GM12878 (cell line): ENCODE results near the gene DLG2.

ENCODE experiments used
- CEBPZ ChIP-seq: fragments of 150-350 bp; IDR thresholded peaks from 2 replicates; pipeline ENCODE4 v1.6.1; 2016; ENCODE audit warnings: low read depth, low read length
- CTCF ChIP-seq, 3 experiments: IDR thresholded peaks in 2 of 3; conservative IDR thresholded peaks in 1 of 3; 2 replicates each; pipeline ENCODE4 v1.5.1; 2011; ENCODE audit warnings: low read depth in 3 of 3, low read length in 3 of 3, mild to moderate bottlenecking in 3 of 3, control low read depth in 2 of 3, moderate library complexity in 2 of 3, inconsistent platforms in 1 of 3, mixed read lengths in 1 of 3; ENCODE audit not compliant: control insufficient read depth in 2 of 3, insufficient read depth in 1 of 3; ENCODE audit errors: extremely low read depth in 1 of 3
- GABPA ChIP-seq: IDR thresholded peaks from 2 replicates; pipeline ENCODE4 v1.6.1; 2014; ENCODE audit warnings: antibody characterized with exemption, low read depth, mild to moderate bottlenecking, inconsistent platforms
- JUND ChIP-seq: IDR thresholded peaks from 2 replicates; pipeline ENCODE4 v1.6.1; 2012; ENCODE audit warnings: low read depth, mild to moderate bottlenecking, low read length, improper control_type of control experiment, moderate library complexity
- PAX8 ChIP-seq: fragments of 450-650 bp; IDR thresholded peaks from 2 replicates; pipeline ENCODE4 v1.6.1; 2017; ENCODE audit warnings: mild to moderate bottlenecking, moderate library complexity
- POLR2A ChIP-seq: IDR thresholded peaks from 2 replicates; pipeline ENCODE4 v1.6.1; 2011; ENCODE audit warnings: low read depth, mild to moderate bottlenecking, low read length
- POLR2AphosphoS5 ChIP-seq: IDR thresholded peaks from 2 replicates; pipeline ENCODE4 v1.6.1; 2011; ENCODE audit warnings: mild to moderate bottlenecking, low read length, inconsistent platforms
- RFX5 ChIP-seq: IDR thresholded peaks from 2 replicates; pipeline ENCODE4 v1.6.1; 2011; ENCODE audit warnings: low read depth, low read length, improper control_type of control experiment
- SUZ12 ChIP-seq: fragments of 200-600 bp; sonication (generic); IDR thresholded peaks from one replicate; pipeline ENCODE4 v1.6.1; 2018; ENCODE audit warnings: antibody characterized with exemption, mild to moderate bottlenecking; ENCODE audit not compliant: unreplicated experiment
- USF2 ChIP-seq: IDR thresholded peaks from 2 replicates; pipeline ENCODE4 v1.6.1; 2011; ENCODE audit warnings: low read depth, low read length, improper control_type of control experiment, borderline replicate concordance
- YY1 ChIP-seq: IDR thresholded peaks from 2 replicates; pipeline ENCODE4 v1.6.1; 2011; ENCODE audit warnings: low read depth, mild to moderate bottlenecking, low read length
- TF ChIP-seq, protein P1 (sequence below): IDR thresholded peaks from 2 replicates; pipeline ENCODE4 v1.6.1; 2012; ENCODE audit warnings: mild to moderate bottlenecking, low read depth, low read length

GRCh38 chr11:84097186-84097585 lies 1530.0 kb downstream of the DLG2 start:
- no peak for TF ChIP-seq YY1
- no peak for TF ChIP-seq RFX5
- TF ChIP-seq JUND, result no peak
- TF ChIP-seq CTCF (IDR thresholded peaks at IDR 0.05 in 2 of 3, conservative IDR thresholded peaks at IDR 0.05 in 1 of 3; ENCODE audit: control insufficient read depth in 2 of 3, extremely low read depth in 1 of 3, insufficient read depth in 1 of 3, low read depth in 3 of 3, low read length in 3 of 3), result no peak
- TF ChIP-seq CEBPZ, result no peak
- TF ChIP-seq, protein P1, sequence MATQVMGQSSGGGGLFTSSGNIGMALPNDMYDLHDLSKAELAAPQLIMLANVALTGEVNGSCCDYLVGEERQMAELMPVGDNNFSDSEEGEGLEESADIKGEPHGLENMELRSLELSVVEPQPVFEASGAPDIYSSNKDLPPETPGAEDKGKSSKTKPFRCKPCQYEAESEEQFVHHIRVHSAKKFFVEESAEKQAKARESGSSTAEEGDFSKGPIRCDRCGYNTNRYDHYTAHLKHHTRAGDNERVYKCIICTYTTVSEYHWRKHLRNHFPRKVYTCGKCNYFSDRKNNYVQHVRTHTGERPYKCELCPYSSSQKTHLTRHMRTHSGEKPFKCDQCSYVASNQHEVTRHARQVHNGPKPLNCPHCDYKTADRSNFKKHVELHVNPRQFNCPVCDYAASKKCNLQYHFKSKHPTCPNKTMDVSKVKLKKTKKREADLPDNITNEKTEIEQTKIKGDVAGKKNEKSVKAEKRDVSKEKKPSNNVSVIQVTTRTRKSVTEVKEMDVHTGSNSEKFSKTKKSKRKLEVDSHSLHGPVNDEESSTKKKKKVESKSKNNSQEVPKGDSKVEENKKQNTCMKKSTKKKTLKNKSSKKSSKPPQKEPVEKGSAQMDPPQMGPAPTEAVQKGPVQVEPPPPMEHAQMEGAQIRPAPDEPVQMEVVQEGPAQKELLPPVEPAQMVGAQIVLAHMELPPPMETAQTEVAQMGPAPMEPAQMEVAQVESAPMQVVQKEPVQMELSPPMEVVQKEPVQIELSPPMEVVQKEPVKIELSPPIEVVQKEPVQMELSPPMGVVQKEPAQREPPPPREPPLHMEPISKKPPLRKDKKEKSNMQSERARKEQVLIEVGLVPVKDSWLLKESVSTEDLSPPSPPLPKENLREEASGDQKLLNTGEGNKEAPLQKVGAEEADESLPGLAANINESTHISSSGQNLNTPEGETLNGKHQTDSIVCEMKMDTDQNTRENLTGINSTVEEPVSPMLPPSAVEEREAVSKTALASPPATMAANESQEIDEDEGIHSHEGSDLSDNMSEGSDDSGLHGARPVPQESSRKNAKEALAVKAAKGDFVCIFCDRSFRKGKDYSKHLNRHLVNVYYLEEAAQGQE, result no peak
- no peak for TF ChIP-seq PAX8
- TF ChIP-seq POLR2A, result no peak
- TF ChIP-seq GABPA, result no peak
- TF ChIP-seq SUZ12, result no peak
- TF ChIP-seq USF2, result no peak
- TF ChIP-seq POLR2AphosphoS5, result no peak
